Peyer's patch (tissue), 4 donors: Measurements from ENCODE around the gene SCNN1B.

Experiments
- CTCF ChIP-seq, 6 experiments: fragments of 450-650 bp in 4 of 6; fragments of 200-600 bp in 2 of 6; sonication (generic) in 1 of 6; IDR thresholded peaks; one replicate each; pipeline ENCODE4 v1.5.1; 2017 to 2019; ENCODE audit warnings: antibody characterized with exemption in 6 of 6, mild to moderate bottlenecking in 3 of 6, moderate library complexity in 1 of 6
- POLR2A ChIP-seq, 2 donors: fragments of 450-650 bp; IDR thresholded peaks; one replicate each; pipeline ENCODE4 v1.5.1; 2017; ENCODE audit warnings: antibody characterized with exemption in 2 of 2, mild to moderate bottlenecking in 2 of 2, moderate library complexity in 2 of 2

- TF ChIP-seq CTCF (IDR thresholded peaks at IDR 0.05): no peak
- TF ChIP-seq POLR2A (IDR thresholded peaks at IDR 0.05): no peak
These were observed 89.5 kb downstream of the SCNN1B start for GRCh38 chr16:23391381-23392222.
